Measurements from ENCODE around the gene SMIM29.

SMIM29 gene

GRCh38 chr6:34284563-34285447 is 36.0 kb upstream of the SMIM29 start:
- no peak; the same call in 1 of the 2 replicates for TF ChIP-seq CTCF (IDR thresholded peaks at IDR 0.05; ENCODE audit: low read depth, low read length)
- DNase-seq (ENCODE audit: extremely low read depth, low read depth), result peak; percentile 64

- TF ChIP-seq CTCF (IDR thresholded peaks at IDR 0.05; ENCODE audit: low read depth, low read length), result no peak
- no peak for DNase-seq (ENCODE audit: extremely low read depth, low read depth)
Observed at GRCh38 chr6:34281702-34282334, 33.0 kb upstream of the SMIM29 start.

GRCh38 chr6:34280216-34280615 is 31.4 kb upstream of the SMIM29 start:
- no peak for DNase-seq (ENCODE audit: extremely low read depth, low read depth)
- no peak for TF ChIP-seq CTCF (IDR thresholded peaks at IDR 0.05; ENCODE audit: low read depth, low read length)

GRCh38 chr6:34278833-34279232 is 30.0 kb upstream of the SMIM29 start:
- no peak for DNase-seq (ENCODE audit: extremely low read depth, low read depth)
- TF ChIP-seq CTCF (IDR thresholded peaks at IDR 0.05; ENCODE audit: low read depth, low read length), result no peak

GRCh38 chr6:34277763-34278112 is 28.9 kb upstream of the SMIM29 start:
- TF ChIP-seq CTCF (IDR thresholded peaks at IDR 0.05; ENCODE audit: low read depth, low read length), result no peak
- DNase-seq (ENCODE audit: extremely low read depth, low read depth), result no peak

- DNase-seq (ENCODE audit: extremely low read depth, low read depth), result no peak
- TF ChIP-seq CTCF (IDR thresholded peaks at IDR 0.05; ENCODE audit: low read depth, low read length), result no peak
Observed at GRCh38 chr6:34276881-34277762, 28.3 kb upstream of the SMIM29 start.

Measured in AG09319 (cell line).